GM18873 (cell line): ENCODE measurements around the gene THSD1.
"Not testable (repeated sequence)": the region's sequence is repeated elsewhere in the genome, so short reads cannot be mapped to it uniquely, and the experiment has no call there.

ENCODE experiments used
- ATAC-seq: cut with Tn5 transposase; IDR thresholded peaks from one replicate; pipeline ENCODE4 v1.9.1; 2021; ENCODE audit warnings: mild to moderate bottlenecking, moderate library complexity, moderate number of reproducible peaks; ENCODE audit not compliant: unreplicated experiment, low FRiP score

The THSD1 gene

DNA sequence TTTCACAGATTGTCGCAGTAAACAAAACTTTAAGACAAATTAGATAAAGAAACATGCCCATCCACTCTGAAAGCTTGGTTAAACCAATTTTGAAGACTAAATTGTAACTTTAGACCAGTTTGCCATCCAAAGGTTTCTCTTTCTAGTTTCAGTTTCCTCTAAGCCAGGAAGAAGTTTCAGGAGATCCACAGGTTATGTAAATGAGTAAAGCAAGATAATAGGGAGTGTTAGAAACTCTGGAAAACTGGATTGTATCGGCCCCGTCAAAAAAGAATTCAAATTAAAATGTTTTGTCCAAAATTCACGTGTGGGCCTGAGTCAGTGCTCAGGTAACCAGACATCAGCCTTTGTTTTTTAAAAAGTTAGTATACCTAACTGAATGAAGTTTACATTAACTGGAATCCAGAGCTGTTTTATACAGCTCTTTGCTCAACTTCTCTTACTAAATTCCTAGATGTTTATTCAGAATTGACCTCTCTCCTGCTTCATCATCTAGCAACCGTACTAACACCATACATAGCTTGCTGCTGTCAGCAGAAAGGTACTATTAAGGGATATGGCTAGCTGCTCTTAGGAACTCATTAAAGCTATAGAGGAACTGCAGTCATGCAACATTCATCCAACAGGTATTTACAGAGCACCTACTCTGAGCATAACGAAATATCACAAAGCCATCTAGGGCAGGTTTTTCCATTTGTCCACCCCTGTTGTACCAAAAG lies 43.6 kb downstream of the THSD1 start:
- ATAC-seq = not testable (repeated sequence)

DNA sequence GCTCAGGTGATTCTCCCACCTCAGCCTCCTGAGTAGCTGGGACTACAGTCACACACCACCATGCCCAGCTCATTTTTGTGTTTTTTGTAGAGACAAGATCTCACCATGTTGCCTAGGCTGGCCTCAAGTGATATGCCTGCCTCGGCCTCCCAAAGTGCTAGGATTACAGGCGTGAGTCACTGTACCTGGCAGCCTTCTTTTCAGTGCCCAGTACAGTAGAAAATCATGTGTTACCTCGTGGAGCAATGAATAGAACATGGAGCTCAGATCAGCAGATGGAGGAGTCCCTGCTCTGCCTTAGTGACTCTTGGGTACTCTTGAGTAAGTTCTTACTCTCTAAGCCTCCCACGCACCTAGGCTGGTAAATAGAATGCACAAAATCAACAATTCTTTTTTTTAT lies 44.7 kb downstream of the THSD1 start:
- ATAC-seq = no peak

DNA sequence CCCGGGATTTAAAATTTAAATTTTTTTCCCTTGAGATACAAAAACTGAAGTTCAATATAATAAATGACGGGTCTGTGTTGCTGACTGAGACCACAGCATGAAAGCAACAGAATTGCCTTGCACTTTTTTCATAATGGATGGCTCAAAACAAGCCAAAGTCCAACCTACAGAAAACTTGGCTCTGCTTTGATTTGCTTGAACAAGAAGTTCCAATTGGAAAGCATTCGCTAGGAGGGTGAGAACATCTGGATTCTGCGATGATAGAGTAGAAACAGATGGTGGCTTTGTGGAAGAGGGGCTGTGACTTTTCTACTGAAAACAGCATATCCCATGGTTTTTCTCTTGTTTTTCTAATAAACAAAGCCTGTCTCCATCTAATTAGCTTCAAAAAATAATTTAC lies 46.4 kb downstream of the THSD1 start:
- ATAC-seq = no peak

DNA sequence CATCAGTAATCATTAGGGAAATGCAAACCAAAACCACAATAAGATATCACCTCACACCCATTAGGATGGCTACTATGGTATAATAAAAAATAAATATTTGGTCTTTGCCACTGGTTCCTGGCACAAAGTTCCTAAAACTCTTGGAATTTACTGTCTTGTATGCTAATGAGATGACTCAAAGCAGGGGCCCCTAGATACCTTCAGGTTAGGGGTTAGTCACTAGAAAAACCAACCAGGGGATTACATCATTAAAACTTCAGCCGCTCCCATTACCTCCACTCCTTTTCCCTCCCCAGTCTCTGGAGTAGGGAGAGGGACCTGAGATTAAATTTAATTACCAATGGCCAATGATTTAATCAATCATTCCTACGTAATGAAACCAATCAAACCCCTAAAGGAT lies 49.6 kb downstream of the THSD1 start:
- no peak for ATAC-seq

DNA sequence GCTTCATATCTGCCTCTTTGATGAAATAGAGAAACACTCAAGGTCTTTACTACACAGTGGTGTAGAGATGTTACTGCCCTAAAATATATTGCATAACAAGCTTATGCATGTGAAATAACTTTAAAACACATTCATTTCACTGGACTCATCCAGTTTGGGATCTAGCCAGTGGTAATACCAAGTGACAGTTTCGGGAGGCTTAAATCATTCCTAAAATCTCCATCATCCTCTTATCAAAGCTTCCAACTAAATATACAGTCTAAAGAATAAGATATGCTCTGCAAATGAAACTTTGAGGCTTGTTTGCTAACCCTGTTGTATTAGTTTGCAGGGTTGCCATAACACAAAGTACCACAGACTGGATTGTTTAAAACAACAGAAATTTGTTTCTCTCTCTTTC lies 52.8 kb downstream of the THSD1 start:
- no peak for ATAC-seq

DNA sequence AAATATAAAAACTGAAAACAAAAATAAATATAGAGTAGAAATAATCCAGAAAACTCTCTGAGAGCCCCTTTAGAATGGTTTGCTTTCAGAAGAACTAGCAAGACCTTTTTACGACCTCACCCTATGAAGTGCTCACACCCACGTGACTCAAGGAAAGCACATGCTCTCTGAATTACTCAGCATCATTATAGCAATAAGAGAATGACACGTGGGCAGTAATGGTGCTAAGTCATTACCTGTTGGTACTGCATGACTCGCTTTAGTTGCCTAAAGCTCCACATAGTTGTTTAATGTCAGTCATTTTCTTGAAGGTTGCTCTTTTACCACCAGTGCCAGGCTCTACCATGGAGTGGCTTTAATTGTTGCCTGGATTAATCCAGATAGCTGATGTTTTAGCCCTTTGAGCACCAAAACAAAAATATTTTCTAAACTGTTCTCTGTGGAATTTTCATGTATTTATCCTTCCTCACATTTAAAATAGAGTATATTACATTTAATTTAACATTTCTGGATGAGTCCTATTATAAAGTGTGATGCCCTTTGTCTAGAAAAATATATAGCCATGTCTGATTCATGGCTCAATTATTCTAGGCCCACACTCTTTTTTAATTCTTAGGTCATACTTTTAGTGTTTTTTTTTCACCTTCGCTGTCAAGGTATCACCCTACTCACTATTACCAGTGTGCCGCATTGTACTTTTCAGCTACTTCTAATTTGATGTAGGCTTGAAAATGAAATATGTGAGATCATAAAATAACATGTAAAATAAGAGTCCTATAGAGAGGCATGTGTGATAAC lies 56.8 kb downstream of the THSD1 start:
- no peak for ATAC-seq

DNA sequence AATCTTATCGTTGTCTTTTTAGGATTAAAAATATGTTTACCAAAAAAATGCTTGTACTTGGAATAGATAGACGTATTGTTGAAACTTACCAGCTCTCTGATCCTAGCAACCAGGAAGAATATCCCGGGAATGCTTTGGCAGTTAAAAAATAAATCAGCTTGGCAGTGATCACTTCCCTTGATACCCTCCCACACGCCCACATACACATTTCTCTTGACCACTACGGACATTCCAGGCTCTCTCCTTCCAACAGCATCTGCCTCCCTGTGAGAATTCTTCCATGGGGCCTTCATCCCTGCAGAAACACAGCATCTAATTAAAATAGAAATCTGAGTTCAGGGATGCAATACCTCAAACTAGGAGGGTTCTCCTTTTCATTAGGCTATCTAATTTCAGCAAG lies 57.9 kb downstream of the THSD1 start:
- no peak for ATAC-seq

DNA sequence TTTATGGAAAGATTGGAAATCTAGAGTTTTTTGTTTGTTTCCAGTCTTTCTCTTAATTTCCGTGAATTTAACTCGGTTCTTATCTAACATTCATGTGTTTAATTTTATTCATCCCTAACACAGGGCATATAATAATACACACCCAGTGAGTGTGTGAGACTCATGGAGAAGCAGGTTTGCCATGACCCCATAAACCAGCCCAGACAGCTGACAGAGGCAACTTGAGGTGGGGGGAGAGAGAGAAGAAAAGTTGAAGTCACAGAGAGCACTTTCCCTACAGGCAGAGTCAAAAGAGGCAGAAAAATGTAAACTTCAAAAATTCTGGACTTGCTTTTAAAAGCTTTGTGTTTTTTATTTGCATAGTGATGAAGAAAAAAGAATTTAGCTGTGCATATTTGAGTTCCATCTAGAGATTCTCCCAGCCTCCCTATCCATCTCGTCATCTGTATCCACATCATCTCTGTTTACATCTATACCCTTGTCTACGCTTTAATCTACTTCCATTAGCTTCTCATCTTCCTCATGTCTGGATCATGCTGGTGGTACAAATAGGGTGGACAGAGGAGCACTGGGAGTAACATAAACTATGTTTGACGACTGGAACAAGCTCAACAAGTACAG lies 60.2 kb downstream of the THSD1 start:
- ATAC-seq = no peak

DNA sequence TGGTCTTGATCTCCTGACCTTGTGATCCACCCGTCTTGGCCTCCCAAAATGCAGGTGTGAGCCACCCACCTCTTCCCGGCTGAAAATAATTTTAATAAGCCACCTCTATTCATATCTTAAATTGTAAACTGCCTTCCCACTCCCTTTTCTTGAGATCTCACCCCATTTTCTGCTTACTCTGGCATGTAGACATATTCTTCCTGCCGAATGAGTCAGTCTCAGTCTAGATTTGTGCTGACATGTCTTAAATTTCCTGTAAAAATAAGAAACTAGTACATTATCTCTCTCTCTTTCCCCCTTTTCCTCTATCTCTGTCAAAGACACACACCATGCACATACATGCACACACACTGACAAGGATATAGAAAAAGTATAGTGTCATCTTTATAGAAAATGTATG lies 60.9 kb downstream of the THSD1 start:
- ATAC-seq = no peak

DNA sequence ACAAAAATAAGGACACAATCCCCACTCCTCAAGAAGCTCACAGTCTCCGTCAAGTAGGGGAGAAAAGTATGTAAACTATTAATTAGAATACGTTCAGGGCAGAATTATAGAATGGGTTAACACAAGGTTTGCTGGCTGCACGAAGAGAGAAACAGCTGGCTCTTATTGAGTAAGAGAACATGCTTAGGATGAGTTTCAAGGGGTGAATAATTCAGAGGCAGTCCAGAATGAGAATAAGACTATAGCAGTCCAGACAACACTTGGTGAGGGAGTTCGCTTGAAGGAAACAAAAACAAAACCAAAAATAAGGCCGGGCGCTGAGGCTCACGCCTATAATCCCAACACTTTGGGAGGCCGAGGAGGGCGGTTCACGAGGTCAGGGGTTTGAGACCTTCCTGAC lies 61.9 kb downstream of the THSD1 start:
- ATAC-seq = no peak

DNA sequence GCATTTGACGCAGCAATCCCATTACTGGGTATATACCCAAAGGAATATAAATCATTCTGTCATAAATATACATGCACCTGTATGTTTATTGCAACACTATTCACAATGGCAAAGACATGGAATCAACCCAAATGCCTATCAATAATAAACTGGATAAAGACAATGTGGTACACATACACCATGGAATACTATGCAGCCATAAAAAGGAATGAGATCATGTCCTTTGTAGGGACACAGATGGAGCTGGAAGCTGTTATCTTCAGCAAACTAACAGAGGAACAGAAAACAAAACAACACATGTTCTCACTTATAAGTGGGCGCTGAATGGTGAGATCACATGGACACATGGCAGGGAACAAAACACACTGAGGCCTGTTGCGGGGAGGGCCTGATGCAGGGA lies 63.8 kb downstream of the THSD1 start:
- not testable (repeated sequence) for ATAC-seq

DNA sequence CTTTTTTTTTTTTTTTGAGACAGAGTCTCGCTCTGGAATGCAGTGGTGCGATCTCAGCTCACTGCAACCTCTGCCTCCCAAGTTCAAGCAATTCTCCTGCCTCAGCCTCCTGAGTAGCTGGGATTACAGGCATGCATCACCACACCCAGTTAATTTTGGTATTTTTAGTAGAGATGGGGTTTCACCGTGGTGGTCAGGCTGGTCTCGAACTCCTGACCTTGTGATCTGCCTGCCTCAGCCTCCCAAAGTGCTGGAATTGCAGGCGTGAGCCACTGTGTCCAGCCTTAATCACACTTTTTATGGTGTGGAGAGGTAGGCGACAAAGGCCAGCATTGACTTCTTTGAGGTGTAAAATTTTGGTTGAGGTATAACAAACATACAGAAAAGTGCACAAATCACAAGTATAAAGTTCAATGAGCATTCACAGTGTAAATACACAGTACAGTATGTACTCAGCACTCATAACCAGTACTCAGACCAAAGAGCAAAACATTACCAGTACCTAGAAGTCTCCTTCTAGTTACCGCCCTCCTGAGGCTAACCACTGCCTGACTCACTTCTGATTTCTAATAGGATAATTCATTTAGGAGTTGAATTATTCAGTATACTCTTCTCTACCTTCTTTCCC lies 68.0 kb downstream of the THSD1 start:
- not testable (repeated sequence) for ATAC-seq

DNA sequence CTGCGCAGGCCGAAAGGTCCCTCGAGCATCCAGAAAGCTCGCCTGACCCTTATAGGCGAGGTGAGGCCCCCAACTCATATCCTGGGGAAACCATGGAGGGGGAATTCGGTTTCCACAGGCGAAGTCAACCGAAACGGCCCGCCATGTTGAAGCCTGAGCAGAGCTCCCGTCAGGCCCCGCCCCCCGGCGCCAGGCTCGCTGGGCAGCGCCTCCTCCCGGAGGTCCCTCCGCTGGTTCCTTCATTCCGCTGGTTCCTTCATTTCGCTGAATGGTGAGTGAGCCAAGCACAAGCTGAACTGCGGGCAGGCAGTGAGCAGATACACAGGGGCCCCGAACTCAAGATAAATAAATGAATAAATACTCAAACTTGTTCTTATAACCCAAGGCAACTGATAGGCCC lies 71.9 kb downstream of the THSD1 start:
- ATAC-seq = not testable (repeated sequence)

DNA sequence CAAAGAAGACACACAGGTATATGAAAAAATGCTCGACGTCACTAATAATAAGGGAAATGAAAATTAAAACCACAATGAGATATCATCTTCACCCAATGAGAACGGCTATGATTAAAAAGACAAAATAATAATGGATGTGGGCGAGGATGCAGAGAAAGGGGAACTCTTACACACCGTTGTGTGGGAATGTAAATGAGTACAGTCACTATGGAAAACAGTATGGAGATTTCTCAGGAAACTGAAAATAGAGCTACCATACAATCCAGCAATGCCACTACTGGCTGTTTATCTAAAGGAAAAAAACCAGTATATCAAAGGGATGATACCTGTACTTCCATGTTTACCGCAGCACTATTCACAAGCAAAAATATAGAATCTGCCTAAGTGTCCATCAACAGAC lies 74.1 kb downstream of the THSD1 start:
- ATAC-seq = not testable (repeated sequence)
